Caco-2 (cell line): Measurements from ENCODE around the gene TMEM176B. TPM values are rescaled to one million over a fixed set of nuclear protein-coding genes. Genes with fewer than 3 reads are reported as not detected.

Experiments used
- BruUV-seq: library from RNA; stranded (reverse); fragments of 400-500 nt; replicated peaks from 2 replicates; lab custom pipeline; 2021; lab: Mats Ljungman, UMichigan
- CTCF ChIA-PET: fragments of 300-600 bp; sonication (Branson Sonifier 250); formaldehyde crosslinking; loops from one replicate; lab custom pipeline; 2022; ENCODE audit warnings: antibody characterized with exemption; lab: Charles Lee
- POLR2A ChIA-PET: fragments of 300-600 bp; sonication (Branson Sonifier 250); formaldehyde crosslinking; loops from one replicate; lab custom pipeline; 2022; ENCODE audit warnings: antibody characterized with exemption; lab: Charles Lee
- DNase-seq, 2 experiments: peaks; one replicate each; pipeline versions ENCODE4 v3.0.0 to v3.0.0-alpha.2; 2020 to 2022
- H3K27me3 ChIP-seq: replicated peaks from 2 replicates; pipeline ENCODE4 v1.6.0; 2011; ENCODE audit warnings: low read length; ENCODE audit not compliant: control insufficient read depth, insufficient read depth
- H3K36me3 ChIP-seq: 2 replicates; pipeline ENCODE4 v1.5.1; 2011; ENCODE audit warnings: low read length; ENCODE audit not compliant: control insufficient read depth, insufficient read depth
- H3K4me1 ChIP-seq: fragments of 250-450 bp; sonication (Bioruptor Pico); 2 replicates; pipeline ENCODE4 v1.5.1; 2020; ENCODE audit warnings: mild to moderate bottlenecking
- H3K4me3 ChIP-seq: 2 replicates; pipeline ENCODE4 v1.5.1; 2011; ENCODE audit warnings: low read depth, mild to moderate bottlenecking, control low read depth, low read length
- H3K9me3 ChIP-seq: fragments of 250-450 bp; sonication (Bioruptor Pico); 2 replicates; pipeline ENCODE4 v1.5.1; 2020; ENCODE audit warnings: mild to moderate bottlenecking, moderate library complexity
- H3K27ac Mint-ChIP-seq: one replicate; pipeline ENCODE4 v1.8.0; 2022; ENCODE audit warnings: mixed read lengths; ENCODE audit not compliant: unreplicated experiment
- H3K27me3 Mint-ChIP-seq: one replicate; pipeline ENCODE4 v1.8.0; 2022; ENCODE audit warnings: mixed read lengths; ENCODE audit not compliant: insufficient read depth, unreplicated experiment
- H3K36me3 Mint-ChIP-seq: one replicate; pipeline ENCODE4 v1.8.0; 2022; ENCODE audit warnings: mild to moderate bottlenecking, mixed read lengths; ENCODE audit not compliant: insufficient read depth, unreplicated experiment
- H3K4me1 Mint-ChIP-seq: one replicate; pipeline ENCODE4 v1.8.0; 2022; ENCODE audit warnings: low read depth, mixed read lengths; ENCODE audit not compliant: unreplicated experiment
- H3K4me3 Mint-ChIP-seq: one replicate; pipeline ENCODE4 v1.8.0; 2022; ENCODE audit warnings: mild to moderate bottlenecking, moderate library complexity, mixed read lengths; ENCODE audit not compliant: unreplicated experiment
- H3K9me3 Mint-ChIP-seq: one replicate; pipeline ENCODE4 v1.8.0; 2022; ENCODE audit warnings: mixed read lengths; ENCODE audit not compliant: unreplicated experiment
- intact Hi-C: fragments of 100-400 bp; cut with micrococcal nuclease; formaldehyde crosslinking; loops from one replicate; pipeline ENCODE4 v1.10.0; 2022; ENCODE audit not compliant: unreplicated experiment
- total RNA-seq: library from RNA; stranded (reverse); gene quantifications from 2 replicates; pipeline ENCODE4 v1.2.3, GENCODE V29; 2022
- TF ChIP-seq, protein P1 (sequence below), 2 experiments: fragments of 200-600 bp in 1 of 2; IDR thresholded peaks; 1 replicate in 1 of 2; 2 replicates in 1 of 2; pipeline versions ENCODE4 v1.5.1 to v1.8.0; 2011 to 2022; ENCODE audit warnings: antibody characterized with exemption in 1 of 2, control low read depth in 1 of 2, inconsistent platforms in 1 of 2, low read depth in 1 of 2, low read length in 1 of 2, mild to moderate bottlenecking in 1 of 2, moderate library complexity in 1 of 2; ENCODE audit not compliant: insufficient read depth in 1 of 2, severe bottlenecking in 1 of 2, unreplicated experiment in 1 of 2

TMEM176B gene
- total RNA-seq, 1 experiment from 2014 or later: 35.8 TPM

GRCh38 chr7:150745876-150746275 is 54.3 kb downstream of the TMEM176B start:
- DNase-seq: no peak
- H3K4me3 Mint-ChIP-seq: no peak overlapping the region
- H3K36me3 ChIP-seq: no peaks in the 10 kb centered on the region
- no peaks in the 10 kb centered on the region for H3K4me1 Mint-ChIP-seq
- no peaks in the 10 kb centered on the region; the same call in 1 of the 2 replicates for H3K27me3 ChIP-seq
- no peaks in the 10 kb centered on the region for H3K9me3 ChIP-seq
- CTCF ChIA-PET: interaction anchor here (0.6 kb wide), 1 partner anchor 113 kb away, joined by 4 read pairs; no protein-coding TSS in a partner anchor
- no peak overlapping the region for H3K27ac Mint-ChIP-seq
- H3K9me3 Mint-ChIP-seq: no peaks in the 10 kb centered on the region
- H3K4me1 ChIP-seq: no peaks in the 10 kb centered on the region
- no peaks in the 10 kb centered on the region for H3K36me3 Mint-ChIP-seq
- no TSS peak for BruUV-seq
- H3K27me3 Mint-ChIP-seq: peaks cover 24% of the 10 kb centered on the region
- POLR2A ChIA-PET: no interaction called here
- no peak overlapping the region for H3K4me3 ChIP-seq
- TF ChIP-seq, protein P1, sequence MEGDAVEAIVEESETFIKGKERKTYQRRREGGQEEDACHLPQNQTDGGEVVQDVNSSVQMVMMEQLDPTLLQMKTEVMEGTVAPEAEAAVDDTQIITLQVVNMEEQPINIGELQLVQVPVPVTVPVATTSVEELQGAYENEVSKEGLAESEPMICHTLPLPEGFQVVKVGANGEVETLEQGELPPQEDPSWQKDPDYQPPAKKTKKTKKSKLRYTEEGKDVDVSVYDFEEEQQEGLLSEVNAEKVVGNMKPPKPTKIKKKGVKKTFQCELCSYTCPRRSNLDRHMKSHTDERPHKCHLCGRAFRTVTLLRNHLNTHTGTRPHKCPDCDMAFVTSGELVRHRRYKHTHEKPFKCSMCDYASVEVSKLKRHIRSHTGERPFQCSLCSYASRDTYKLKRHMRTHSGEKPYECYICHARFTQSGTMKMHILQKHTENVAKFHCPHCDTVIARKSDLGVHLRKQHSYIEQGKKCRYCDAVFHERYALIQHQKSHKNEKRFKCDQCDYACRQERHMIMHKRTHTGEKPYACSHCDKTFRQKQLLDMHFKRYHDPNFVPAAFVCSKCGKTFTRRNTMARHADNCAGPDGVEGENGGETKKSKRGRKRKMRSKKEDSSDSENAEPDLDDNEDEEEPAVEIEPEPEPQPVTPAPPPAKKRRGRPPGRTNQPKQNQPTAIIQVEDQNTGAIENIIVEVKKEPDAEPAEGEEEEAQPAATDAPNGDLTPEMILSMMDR (IDR thresholded peaks at IDR 0.05; ENCODE audit: insufficient read depth in 1 of 2, low read depth in 1 of 2, low read length in 1 of 2, severe bottlenecking in 1 of 2, unreplicated experiment in 1 of 2): no peak
- intact Hi-C loops: no loop called here

DNA sequence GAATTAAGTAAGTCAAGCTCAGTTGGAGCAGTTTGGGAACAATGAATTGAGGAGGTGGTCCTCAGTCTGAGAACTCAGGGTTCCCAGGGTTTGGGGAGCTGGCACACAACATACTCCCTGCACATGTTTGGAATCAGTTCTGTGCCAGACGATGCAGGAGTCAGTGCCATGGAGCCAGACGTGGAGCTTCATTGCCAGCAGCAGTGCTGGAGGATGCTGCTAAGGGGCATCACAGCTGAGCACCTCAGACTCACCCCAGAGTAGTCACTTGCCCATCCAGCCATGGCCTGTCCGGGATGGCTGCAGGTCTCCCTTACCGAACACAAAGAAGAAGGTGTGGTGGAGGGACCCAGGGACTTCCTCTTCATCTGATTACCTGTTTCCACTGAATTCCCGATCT is 55.1 kb downstream of the TMEM176B start:
- DNase-seq: no peak
- Mint-ChIP-seq H3K4me1 (no peaks in the 10 kb centered on the region), H3K9me3 (no peaks in the 10 kb centered on the region), H3K27ac (no peak overlapping the region), H3K4me3 (no peak overlapping the region), H3K27me3 (peaks cover 24% of the 10 kb centered on the region), H3K36me3 (no peaks in the 10 kb centered on the region)
- intact Hi-C loops: no loop called here
- no peak overlapping the region for H3K4me3 ChIP-seq
- POLR2A ChIA-PET: no interaction called here
- H3K4me1 ChIP-seq: no peaks in the 10 kb centered on the region
- H3K27me3 ChIP-seq: no peaks in the 10 kb centered on the region; the same call in 1 of the 2 replicates
- BruUV-seq: no TSS peak
- no peaks in the 10 kb centered on the region for H3K36me3 ChIP-seq
- TF ChIP-seq, protein P1 (IDR thresholded peaks at IDR 0.05; ENCODE audit: insufficient read depth in 1 of 2, low read depth in 1 of 2, low read length in 1 of 2, severe bottlenecking in 1 of 2, unreplicated experiment in 1 of 2): no peak
- CTCF ChIA-PET: no interaction called here
- no peaks in the 10 kb centered on the region for H3K9me3 ChIP-seq

DNA sequence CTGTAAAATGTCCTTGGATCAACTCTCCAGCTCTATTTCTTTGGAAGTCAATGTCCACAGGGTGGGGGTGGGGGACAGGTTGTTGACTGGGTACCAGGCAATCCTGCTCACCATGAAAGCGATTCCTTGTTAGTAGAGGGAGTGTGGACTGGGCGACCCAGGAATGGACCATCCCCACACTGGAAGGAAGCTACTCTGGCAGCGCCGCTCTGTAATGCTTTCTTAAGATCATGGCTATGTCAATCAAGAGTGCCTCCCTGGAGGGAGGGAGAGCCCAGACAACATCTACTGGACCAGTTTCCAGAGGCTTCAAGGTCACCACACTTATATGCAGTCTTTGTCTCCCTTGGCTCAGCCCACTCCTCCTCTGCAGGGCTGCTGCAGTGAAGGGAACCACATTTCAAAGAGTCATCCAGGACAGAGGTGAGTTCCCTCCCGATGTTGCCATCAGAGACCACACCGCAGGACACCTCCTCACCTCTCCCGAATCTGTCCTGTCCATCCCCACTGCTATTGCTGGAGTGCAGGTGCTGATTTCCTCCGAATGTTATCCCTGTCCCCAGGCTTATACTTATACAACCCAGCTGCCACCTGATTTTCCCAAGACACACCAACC is 56.0 kb downstream of the TMEM176B start:
- no peak overlapping the region for H3K4me3 Mint-ChIP-seq
- Histone ChIP-seq H3K4me1 (no peaks in the 10 kb centered on the region), H3K4me3 (no peak overlapping the region), H3K27me3 (no peaks in the 10 kb centered on the region; the same call in 1 of the 2 replicates), H3K9me3 (no peaks in the 10 kb centered on the region), H3K36me3 (no peaks in the 10 kb centered on the region)
- no peaks in the 10 kb centered on the region for H3K36me3 Mint-ChIP-seq
- no peak overlapping the region for H3K27ac Mint-ChIP-seq
- CTCF ChIA-PET: no interaction called here
- no peaks in the 10 kb centered on the region for H3K4me1 Mint-ChIP-seq
- POLR2A ChIA-PET: no interaction called here
- TF ChIP-seq, protein P1 (IDR thresholded peaks at IDR 0.05; ENCODE audit: insufficient read depth in 1 of 2, low read depth in 1 of 2, low read length in 1 of 2, severe bottlenecking in 1 of 2, unreplicated experiment in 1 of 2): no peak
- peaks cover 24% of the 10 kb centered on the region for H3K27me3 Mint-ChIP-seq
- no peak for DNase-seq
- intact Hi-C loops: no loop called here
- no peaks in the 10 kb centered on the region for H3K9me3 Mint-ChIP-seq
- BruUV-seq: no TSS peak
